Fibroblast of lung (primary cell): Measurements from ENCODE around the gene GNB4. TPM values are rescaled to one million over a fixed set of nuclear protein-coding genes. Genes with fewer than 3 reads are reported as not detected.

Source experiments
- DNase-seq, 2 donors: peaks; one replicate each; pipeline versions ENCODE4 v3.0.0 to v3.0.0-alpha.2; 2010; ENCODE audit warnings: low read depth in 2 of 2
- H2AFZ ChIP-seq: 2 replicates; pipeline ENCODE4 v1.5.1; 2012; ENCODE audit warnings: low read length, control low read depth, inconsistent platforms
- H3K27ac ChIP-seq: 2 replicates; pipeline ENCODE4 v1.5.1; 2011; ENCODE audit warnings: low read length, control low read depth; ENCODE audit not compliant: insufficient read depth
- H3K27me3 ChIP-seq: 2 replicates; pipeline ENCODE4 v1.5.1; 2011; ENCODE audit warnings: mild to moderate bottlenecking, low read length; ENCODE audit not compliant: control insufficient read depth, insufficient read depth
- H3K36me3 ChIP-seq: 2 replicates; pipeline ENCODE4 v1.5.1; 2011; ENCODE audit warnings: low read length; ENCODE audit not compliant: control insufficient read depth, insufficient read depth
- H3K4me1 ChIP-seq: 2 replicates; pipeline ENCODE4 v1.5.1; 2011; ENCODE audit warnings: low read length; ENCODE audit not compliant: control insufficient read depth, insufficient read depth; ENCODE audit errors: extremely low read depth
- H3K4me2 ChIP-seq: 2 replicates; pipeline ENCODE4 v1.5.1; 2011; ENCODE audit warnings: low read length, control low read depth; ENCODE audit not compliant: insufficient read depth; ENCODE audit errors: extremely low read depth
- H3K4me3 ChIP-seq, 4 experiments: fragments of 200-600 bp in 1 of 4; sonication (generic) in 1 of 4; replicated peaks in 1 of 4; 2 replicates each; pipeline ENCODE4 v1.5.1; 2011 to 2016; ENCODE audit warnings: low read length in 4 of 4, low read depth in 3 of 4, mild to moderate bottlenecking in 3 of 4, control low read depth in 2 of 4, inconsistent platforms in 1 of 4, mixed read lengths in 1 of 4; ENCODE audit not compliant: insufficient read depth in 1 of 4; ENCODE audit errors: control extremely low read depth in 1 of 4
- H3K79me2 ChIP-seq: 2 replicates; pipeline ENCODE4 v1.5.1; 2012; ENCODE audit warnings: mild to moderate bottlenecking, low read length, inconsistent platforms; ENCODE audit not compliant: control insufficient read depth, insufficient read depth
- H3K9ac ChIP-seq: 2 replicates; pipeline ENCODE4 v1.5.1; 2011; ENCODE audit warnings: mild to moderate bottlenecking, low read length, control low read depth; ENCODE audit not compliant: insufficient read depth
- H3K9me3 ChIP-seq: 2 replicates; pipeline ENCODE4 v1.5.1; 2012; ENCODE audit warnings: low read depth, low read length; ENCODE audit not compliant: control insufficient read depth, insufficient read depth
- H4K20me1 ChIP-seq: 2 replicates; pipeline ENCODE4 v1.5.1; 2011; ENCODE audit warnings: low read length; ENCODE audit not compliant: control insufficient read depth, insufficient read depth; ENCODE audit errors: extremely low read depth
- CTCF ChIP-seq, 2 donors: IDR thresholded peaks in 1 of 2; conservative IDR thresholded peaks in 1 of 2; 1 replicate in 1 of 2; 2 replicates in 1 of 2; pipeline ENCODE4 v1.5.1; 2011 to 2012; ENCODE audit warnings: low read length in 2 of 2, control low read depth in 1 of 2, inconsistent platforms in 1 of 2, low read depth in 1 of 2, mild to moderate bottlenecking in 1 of 2
- EZH2 ChIP-seq: IDR thresholded peaks from 2 replicates; pipeline ENCODE4 v1.5.1; 2012; ENCODE audit warnings: low read length, control low read depth, mild to moderate bottlenecking; ENCODE audit errors: missing control alignments
- polyA plus RNA-seq, 2 donors: library from polyadenylated mRNA; depleted of rRNA in 1 of 2; stranded (reverse) in 1 of 2; unstranded in 1 of 2; fragments of >200 nt; gene quantifications; 2 replicates each; pipeline ENCODE4 v1.2.1, GENCODE V29; 2011 to 2012; ENCODE audit warnings: missing spikeins in 1 of 2
- total RNA-seq: library from RNA; depleted of rRNA; stranded (reverse); fragments of >200 nt; gene quantifications from 2 replicates; pipeline ENCODE4 v1.2.1, GENCODE V29; 2014

The GNB4 gene
- total and polyA plus RNA-seq, 2 donors (not counting 1 experiment from before 2014, with no cell fraction given): 55.7 to 83.1 TPM

- Histone ChIP-seq H3K27ac (no peak overlapping the region), H3K36me3 (peaks cover 4% of the 10 kb centered on the region), H3K4me3 (no peak overlapping the region), H3K4me2 (no peak overlapping the region), H4K20me1 (no peaks in the 10 kb centered on the region), H3K9me3 (no peaks in the 10 kb centered on the region), H3K27me3 (no peaks in the 10 kb centered on the region), H3K79me2 (no peaks in the 10 kb centered on the region), H2AFZ (no peak overlapping the region), H3K9ac (no peak overlapping the region), H3K4me1 (no peaks in the 10 kb centered on the region)
- TF ChIP-seq EZH2 (no peak), CTCF (conservative IDR thresholded peaks at IDR 0.05 in 1 of 2, IDR thresholded peaks at IDR 0.05 in 1 of 2; ENCODE audit: low read depth in 1 of 2, low read length in 2 of 2) (no peak)
- no peak for DNase-seq
Measured at GRCh38 chr3:179363332-179363731, 87.9 kb downstream of the GNB4 start.

GRCh38 chr3:179355996-179356395 is 95.3 kb downstream of the GNB4 start:
- Histone ChIP-seq H3K79me2 (no peaks in the 10 kb centered on the region), H2AFZ (no peak overlapping the region), H3K9me3 (no peaks in the 10 kb centered on the region), H3K4me2 (no peak overlapping the region), H3K36me3 (peaks cover 6% of the 10 kb centered on the region), H3K4me3 (no peak overlapping the region), H3K27me3 (no peaks in the 10 kb centered on the region), H3K27ac (no peak overlapping the region), H4K20me1 (no peaks in the 10 kb centered on the region), H3K4me1 (no peaks in the 10 kb centered on the region), H3K9ac (no peak overlapping the region)
- no peak for DNase-seq
- TF ChIP-seq CTCF (conservative IDR thresholded peaks at IDR 0.05 in 1 of 2, IDR thresholded peaks at IDR 0.05 in 1 of 2; ENCODE audit: low read depth in 1 of 2, low read length in 2 of 2) (no peak), EZH2 (no peak)

- no peak for TF ChIP-seq EZH2
- no peak for TF ChIP-seq CTCF (conservative IDR thresholded peaks at IDR 0.05 in 1 of 2, IDR thresholded peaks at IDR 0.05 in 1 of 2; ENCODE audit: low read depth in 1 of 2, low read length in 2 of 2)
- Histone ChIP-seq H3K4me2 (peak overlapping the region; percentile 95), H3K27ac (peak overlapping the region; percentile 77), H3K4me3 (peak overlapping the region; percentile 73 to 94 (median 88)), H3K9ac (peak overlapping the region; percentile 77), H3K9me3 (no peaks in the 10 kb centered on the region), H3K79me2 (peaks cover 11% of the 10 kb centered on the region), H3K4me1 (peaks cover 2% of the 10 kb centered on the region), H4K20me1 (no peaks in the 10 kb centered on the region), H2AFZ (peak overlapping the region; percentile 54), H3K36me3 (no peaks in the 10 kb centered on the region), H3K27me3 (no peaks in the 10 kb centered on the region)
- DNase-seq: no peak
Measured at GRCh38 chr3:179348325-179349013, 102.8 kb downstream of the GNB4 start.
